ENCODE data around the gene MTHFD1L. TPM values are rescaled to one million over a fixed set of nuclear protein-coding genes. Genes with fewer than 3 reads are reported as not detected.

The MTHFD1L gene
- total and polyA plus RNA-seq, 2 of the 4 experiments (the other 2 are of a cell fraction), result 43.5 to 53.2 TPM

- no peak overlapping the region for H3K4ac ChIP-seq (ENCODE audit: low read depth, low read length)
- WGBS, 2 experiments (ENCODE audit: extremely low coverage in 2 of 2, insufficient read length in 1 of 2), result 100% methylated on average over 2 of the region's 10 CpGs; no CpG with 5 or more reads in 1 of the 2 experiments
- in situ Hi-C loops (cut with MboI; ENCODE audit: low sequenced_read_pairs), result no loop called here
- no peak overlapping the region for H3K9ac ChIP-seq (ENCODE audit: low read depth, low read length)
- no peak overlapping the region for H2AK9ac ChIP-seq (replicated peaks; ENCODE audit: low read depth, low read length, poor library complexity)
- no peak overlapping the region for H3K18ac ChIP-seq (ENCODE audit: low read depth, low read length)
- no peak overlapping the region for H3K4me3 ChIP-seq (ENCODE audit: insufficient read depth, low read depth, low read length)
- 0 out of 4 replicates have a peak, but pooled peaks cover 0 to 3% of the 10 kb centered on the region in 2 experiments for H3K79me1 ChIP-seq (ENCODE audit: low read depth in 1 of 2, low read length in 2 of 2)
- H2AK5ac ChIP-seq (ENCODE audit: low read depth, low read length), result no peak overlapping the region
- no TSS peak for BruUV-seq (replicated peaks)
- H3K4me1 ChIP-seq (ENCODE audit: control insufficient read depth, insufficient read depth, low read length), result no peaks in the 10 kb centered on the region; the same call in 1 of the 2 replicates
- H2BK5ac ChIP-seq (ENCODE audit: low read depth, low read length, poor library complexity, severe bottlenecking), result no peak overlapping the region
- H2AFZ ChIP-seq (replicated peaks; ENCODE audit: low read length, poor library complexity), result no peak overlapping the region
- H3K9me1 ChIP-seq (ENCODE audit: insufficient read depth, low read length), result 0 out of 2 replicates have a peak, but pooled peaks cover 2% of the 10 kb centered on the region
- H4K20me1 ChIP-seq (ENCODE audit: insufficient read depth, low read length), result no peaks in the 10 kb centered on the region
- dilution Hi-C loops (cut with HindIII; ENCODE audit: low sequenced_read_pairs, unreplicated experiment), result no loop called here
- H3K27ac ChIP-seq (ENCODE audit: insufficient read depth, low read length), result no peak overlapping the region
- POLR2A ChIA-PET (ENCODE audit: unreplicated experiment), result no interaction called here
- H3K23ac ChIP-seq (ENCODE audit: low read depth, low read length), result no peak overlapping the region
- no peak for ATAC-seq (ENCODE audit: low read depth)
- H2BK15ac ChIP-seq (ENCODE audit: low read depth, low read length), result no peak overlapping the region
- peaks cover 25% of the 10 kb centered on the region for H3K36me3 ChIP-seq (ENCODE audit: control insufficient read depth, insufficient read depth, low read length)
- H3K14ac ChIP-seq (replicated peaks; ENCODE audit: low read depth, low read length), result no peak overlapping the region
- no peak overlapping the region for H3K56ac ChIP-seq (ENCODE audit: extremely low read depth, insufficient read depth, low read length)
- CTCF ChIA-PET, result no interaction called here
- H3K9me3 ChIP-seq (ENCODE audit: control insufficient read depth, insufficient read depth, low read length), result no peaks in the 10 kb centered on the region
- peaks cover 3% of the 10 kb centered on the region; the same call in 1 of the 2 replicates for H3K27me3 ChIP-seq (ENCODE audit: control insufficient read depth, insufficient read depth, low read length)
- no peak for TF ChIP-seq BHLHE40 (IDR thresholded peaks at IDR 0.05; ENCODE audit: low read depth, low read length)
- TF ChIP-seq NFE2L2 (IDR thresholded peaks at IDR 0.05; ENCODE audit: low read depth, low read length), result no peak
- no peak for TF ChIP-seq CTCF (conservative IDR thresholded peaks at IDR 0.05; ENCODE audit: low read depth, low read length)
- no peak for TF ChIP-seq RAD21 (IDR thresholded peaks at IDR 0.05; ENCODE audit: low read length)
- no peak for TF ChIP-seq MAFK (IDR thresholded peaks at IDR 0.05; ENCODE audit: low read depth, low read length)
- TF ChIP-seq RFX5 (IDR thresholded peaks at IDR 0.05; ENCODE audit: low read depth, low read length), result no peak
- TF ChIP-seq RCOR1 (IDR thresholded peaks at IDR 0.05; ENCODE audit: insufficient replicate concordance, low read length), result no peak
- no peak for TF ChIP-seq CHD1 (IDR thresholded peaks at IDR 0.05; ENCODE audit: low read depth, low read length)
- TF ChIP-seq SMC3 (IDR thresholded peaks at IDR 0.05; ENCODE audit: low read depth, low read length), result no peak
- H4K8ac ChIP-seq (ENCODE audit: low read depth in 2 of 2, low read length in 2 of 2), result no peak overlapping the region
- no peak overlapping the region for H4K91ac ChIP-seq (ENCODE audit: insufficient read depth, low read depth, low read length)
- H4K5ac ChIP-seq (ENCODE audit: low read depth, low read length), result no peak overlapping the region
- no peak for DNase-seq
- H2BK20ac ChIP-seq (ENCODE audit: low read depth, low read length), result no peak overlapping the region
- no peak overlapping the region for H3K4me2 ChIP-seq (ENCODE audit: low read depth, low read length)
- intact Hi-C loops (cut with micrococcal nuclease), result no loop called here
- no peak overlapping the region for H2BK120ac ChIP-seq (ENCODE audit: low read depth, low read length)
These were observed 236.6 kb downstream of the MTHFD1L start for GRCh38 chr6:151101816-151102694.
